AML-193 (cell line): Measurements from ENCODE around the gene PHC1.

Experiments used
- DNase-seq, 2 experiments: peaks; one replicate each; lab custom pipeline; 2025; lab: John Stamatoyannopoulos, UW

The PHC1 gene

DNA sequence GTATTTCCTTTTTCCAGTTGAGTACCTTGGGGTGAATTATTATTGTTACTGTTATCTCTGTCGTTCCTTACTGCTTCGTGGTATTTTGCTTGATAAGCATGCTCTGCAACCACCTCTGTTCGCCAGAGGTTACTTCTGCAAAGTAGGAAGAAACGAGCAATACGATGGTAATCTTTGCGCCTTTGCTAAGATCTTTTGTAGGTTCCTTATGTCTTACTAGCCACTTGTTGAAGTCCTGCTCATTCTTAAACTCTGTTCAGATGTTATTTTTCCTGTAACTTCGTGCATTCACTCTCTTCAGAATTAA lies 35.9 kb downstream of the PHC1 start:
- DNase-seq: no peak

DNA sequence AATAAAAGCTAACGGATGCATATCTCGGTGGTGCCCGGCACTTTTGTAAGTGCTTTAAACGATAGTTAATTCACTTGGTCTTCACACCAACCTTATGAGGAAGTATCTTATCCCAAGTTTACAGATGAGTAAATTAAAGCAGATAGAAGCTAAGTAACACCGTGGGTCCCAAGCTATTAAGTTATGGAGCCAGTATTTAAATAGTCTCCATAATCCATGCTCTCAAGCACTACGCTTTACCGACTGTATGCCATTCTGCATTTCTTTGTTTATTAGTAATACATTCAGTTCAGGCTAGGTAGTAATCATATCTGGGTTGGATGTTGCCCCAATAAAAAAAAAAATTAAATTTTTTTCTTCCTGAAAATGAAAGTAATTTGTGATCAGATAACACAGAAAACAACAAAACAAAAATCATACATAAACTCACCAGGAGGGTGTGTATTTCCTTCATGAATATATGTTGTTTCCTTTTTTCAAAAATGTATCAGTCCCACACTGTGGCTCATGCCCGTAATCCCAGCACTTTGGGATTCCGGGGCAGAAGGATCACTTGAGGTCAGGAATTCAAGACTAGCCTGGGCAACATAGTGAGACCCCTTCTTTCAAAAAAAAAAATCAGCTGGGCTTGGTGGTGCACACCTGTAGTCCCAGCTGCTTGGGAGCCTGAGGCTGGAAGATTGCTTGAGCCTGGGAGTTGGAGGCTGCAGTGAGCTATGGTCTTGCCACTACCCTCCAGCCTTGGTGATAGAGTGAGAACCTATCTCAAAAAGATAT lies 36.6 kb downstream of the PHC1 start:
- peak; percentile 31 to 34 for DNase-seq

DNA sequence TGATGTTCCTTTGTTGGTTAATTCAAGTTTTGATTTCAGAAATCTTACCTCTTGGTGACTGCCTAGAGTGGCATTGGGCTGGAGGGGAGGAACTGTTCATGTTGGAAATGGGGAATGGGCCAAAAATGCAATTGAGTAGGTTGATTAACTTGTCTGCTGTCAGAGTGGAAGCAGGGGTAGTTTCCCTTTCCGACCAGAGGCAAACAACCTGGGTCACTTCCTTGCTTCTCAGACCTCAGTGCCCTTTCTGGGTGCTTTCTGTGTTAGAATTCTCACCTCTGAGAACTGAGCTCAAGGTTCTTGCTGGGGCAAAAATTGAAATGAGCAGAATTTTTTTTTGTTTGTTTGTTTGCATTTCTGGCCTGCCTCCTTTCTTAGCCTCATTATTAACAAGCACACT lies 37.4 kb downstream of the PHC1 start:
- DNase-seq: peak; percentile 12 to 19

DNA sequence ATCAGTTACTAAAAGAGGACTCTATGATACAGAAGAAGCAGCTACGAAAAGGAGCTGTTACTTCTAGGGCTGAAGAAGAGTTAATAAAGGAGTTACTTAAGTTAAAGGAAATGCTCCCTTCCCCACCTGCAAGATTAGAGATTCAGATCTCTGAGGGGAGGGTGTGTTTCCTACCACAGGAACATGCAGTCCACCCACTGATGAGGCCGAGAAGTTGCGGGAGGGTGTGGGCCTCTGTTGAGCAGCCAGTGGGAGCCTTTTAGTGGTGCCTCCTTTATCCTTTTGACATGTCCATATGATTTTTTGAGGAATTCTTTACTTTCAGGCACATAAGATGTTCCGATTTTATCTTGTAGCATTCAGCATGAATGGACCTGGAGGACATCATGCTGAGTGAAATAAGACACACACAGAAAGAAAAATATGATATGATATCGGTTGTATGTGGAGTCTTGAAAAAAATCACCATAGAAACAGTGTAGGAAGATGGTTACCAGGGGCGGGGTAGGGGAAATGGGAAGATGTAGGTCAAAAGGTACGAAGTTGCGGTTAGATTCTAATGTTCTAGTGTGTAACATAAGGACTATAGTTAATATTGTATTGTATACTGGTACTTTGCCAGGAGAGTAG lies 39.6 kb downstream of the PHC1 start:
- DNase-seq: no peak

DNA sequence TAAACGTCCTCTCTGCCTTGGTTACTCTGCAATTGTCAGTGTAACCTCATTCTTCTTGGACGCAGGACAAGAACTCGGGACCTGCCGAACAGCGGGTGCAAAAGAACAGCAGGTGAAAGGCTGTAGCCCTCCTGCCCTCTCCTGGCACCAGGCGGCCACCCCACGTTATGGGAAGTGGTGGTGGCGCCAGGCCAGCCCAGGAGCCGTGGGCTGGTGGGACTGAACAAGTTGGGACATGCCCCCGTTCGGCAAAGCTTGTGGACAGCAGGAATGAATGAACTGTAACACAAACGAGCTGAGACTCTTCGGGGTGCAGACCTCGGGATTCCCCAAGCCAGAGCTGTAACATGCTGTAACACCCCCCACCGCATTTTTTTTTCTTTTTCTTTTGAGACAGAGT lies 41.8 kb downstream of the PHC1 start:
- DNase-seq: no peak

DNA sequence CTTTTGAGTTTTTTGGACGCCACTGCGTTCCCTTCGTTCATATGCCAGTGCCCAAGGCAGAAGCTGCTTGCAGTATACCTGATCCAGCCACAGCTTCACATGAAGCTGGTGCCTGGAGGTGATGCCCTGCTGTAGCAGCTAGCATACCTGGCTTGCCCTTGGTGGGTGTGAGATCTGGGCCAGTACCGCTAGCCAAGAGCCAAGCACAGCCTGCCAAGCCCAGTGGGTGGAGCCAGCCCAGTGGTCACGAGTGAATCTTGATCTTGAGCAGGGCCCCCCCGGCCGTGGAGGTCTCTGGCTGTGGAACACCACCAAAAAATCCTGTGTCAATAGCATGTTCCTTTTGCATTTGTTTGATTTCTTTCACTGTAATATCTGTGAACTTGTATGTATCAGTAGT lies 42.5 kb downstream of the PHC1 start:
- DNase-seq: no peak

DNA sequence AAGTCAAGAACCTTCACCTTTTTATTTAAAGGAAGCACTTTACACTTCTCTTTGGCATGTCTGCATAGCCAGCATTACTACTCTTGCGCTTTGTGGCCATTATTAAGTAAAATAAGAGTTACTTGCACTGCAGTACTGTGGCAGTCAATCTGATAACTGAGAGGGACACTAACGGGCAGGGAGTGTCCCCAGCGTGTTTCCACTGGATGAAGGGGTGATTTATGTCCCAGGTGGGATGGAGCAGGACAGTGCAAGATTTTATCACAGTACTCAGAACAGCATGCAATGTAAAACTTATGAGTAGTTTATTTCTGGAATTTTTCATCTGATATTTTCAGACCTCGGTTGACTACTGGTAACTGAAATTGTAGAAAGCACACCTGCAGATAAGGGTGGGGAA lies 43.3 kb downstream of the PHC1 start:
- no peak for DNase-seq

DNA sequence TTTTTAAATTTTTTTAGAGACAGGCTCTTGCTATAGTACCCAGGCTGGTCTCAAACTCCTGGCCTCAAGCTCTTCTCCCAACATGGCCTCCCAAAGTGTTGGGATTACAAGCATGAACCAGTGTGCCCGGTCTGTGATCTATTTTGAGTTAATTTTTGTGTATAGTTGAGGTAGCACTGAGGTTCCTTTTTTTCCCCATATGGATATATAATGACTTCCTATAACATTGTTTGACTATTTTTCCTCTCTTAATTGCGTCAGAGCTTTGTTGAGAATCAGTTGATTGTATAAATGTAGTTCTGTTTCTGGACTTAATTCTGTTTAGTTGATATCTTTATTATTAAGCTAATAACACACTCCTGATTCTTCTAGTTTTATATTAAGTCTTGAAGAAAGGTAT lies 43.8 kb downstream of the PHC1 start:
- peak; percentile 48 to 51 for DNase-seq

DNA sequence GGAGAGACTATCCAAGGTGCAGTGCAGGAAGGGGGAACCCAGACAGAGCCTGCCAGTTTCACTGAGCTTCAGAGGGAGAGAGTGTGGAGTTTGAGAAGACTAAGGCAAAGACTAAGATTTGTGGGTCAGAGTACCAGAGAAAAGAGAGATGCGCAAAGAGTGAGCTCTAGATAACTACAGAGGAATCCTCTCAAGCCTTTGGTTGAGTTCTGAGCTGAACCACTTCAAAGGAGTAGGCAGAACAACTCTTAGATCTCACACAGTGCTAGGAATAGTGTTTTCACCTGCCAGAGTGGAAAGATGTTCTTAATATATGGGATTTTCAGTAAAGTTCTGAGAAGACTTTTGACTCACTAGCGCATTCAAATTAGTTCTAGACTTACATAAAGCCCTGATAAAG lies 45.9 kb downstream of the PHC1 start:
- DNase-seq: no peak

DNA sequence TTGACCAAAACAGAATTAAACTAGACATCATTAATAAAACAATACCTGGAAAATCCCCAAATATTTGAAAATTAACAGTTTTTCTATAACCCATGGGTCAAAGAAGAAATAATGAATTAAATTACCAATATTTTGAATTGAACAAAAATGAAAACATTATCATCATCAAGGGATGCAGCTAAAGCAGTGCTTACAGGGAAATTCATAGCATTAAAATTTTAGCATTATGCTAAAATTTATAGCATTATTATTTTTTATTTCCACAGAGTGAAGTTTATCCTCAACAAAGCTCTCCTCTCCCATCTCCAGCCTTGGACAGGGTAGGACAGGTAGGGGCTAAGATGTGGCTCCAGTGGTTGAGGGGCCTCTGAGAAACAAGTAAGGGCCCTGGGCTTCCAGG lies 54.5 kb downstream of the PHC1 start:
- DNase-seq: no peak

DNA sequence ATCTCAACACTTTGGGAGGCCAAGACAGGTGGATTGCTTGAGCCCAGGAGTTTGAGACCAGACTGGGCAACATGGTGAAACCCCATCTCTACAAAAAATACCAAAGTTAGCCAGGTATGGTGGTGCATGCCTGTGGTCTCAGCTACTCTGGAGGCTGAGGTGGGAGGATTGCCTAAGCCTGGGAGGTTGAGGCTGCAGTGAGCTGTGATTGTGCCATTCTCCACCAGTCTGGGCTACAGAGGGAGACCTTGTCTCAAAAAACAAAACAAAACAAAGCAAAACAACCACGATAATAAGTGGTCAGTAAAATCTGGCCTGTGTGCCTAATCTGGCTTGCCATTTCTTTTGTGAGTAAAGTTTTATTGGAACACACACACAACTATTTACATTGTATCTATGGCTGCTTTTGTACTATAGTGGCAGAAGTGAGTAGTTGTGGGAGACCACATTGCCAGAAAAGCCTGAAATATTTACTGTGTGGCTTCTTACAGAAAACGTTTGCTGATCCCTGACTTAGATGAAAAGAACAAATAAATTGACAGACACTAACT lies 55.6 kb downstream of the PHC1 start:
- DNase-seq: no peak

DNA sequence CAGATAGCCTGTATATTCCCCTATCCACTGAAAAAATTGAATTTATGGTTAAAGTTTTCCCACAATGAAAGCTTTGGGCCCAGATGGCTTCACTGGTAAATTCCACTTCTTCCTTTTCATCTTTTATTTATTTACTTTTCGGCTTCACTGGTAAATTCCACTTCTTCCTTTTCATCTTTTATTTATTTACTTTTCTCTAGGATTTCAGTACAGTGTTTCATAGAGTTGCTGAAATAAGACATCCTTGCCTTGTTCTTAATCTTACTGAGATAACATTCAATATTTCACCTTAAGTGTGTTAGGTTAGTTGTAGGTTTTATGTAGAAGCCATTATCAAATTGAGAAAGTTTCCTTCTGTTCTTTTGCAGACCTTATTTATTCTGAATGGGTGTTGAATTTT lies 56.1 kb downstream of the PHC1 start:
- no peak for DNase-seq

DNA sequence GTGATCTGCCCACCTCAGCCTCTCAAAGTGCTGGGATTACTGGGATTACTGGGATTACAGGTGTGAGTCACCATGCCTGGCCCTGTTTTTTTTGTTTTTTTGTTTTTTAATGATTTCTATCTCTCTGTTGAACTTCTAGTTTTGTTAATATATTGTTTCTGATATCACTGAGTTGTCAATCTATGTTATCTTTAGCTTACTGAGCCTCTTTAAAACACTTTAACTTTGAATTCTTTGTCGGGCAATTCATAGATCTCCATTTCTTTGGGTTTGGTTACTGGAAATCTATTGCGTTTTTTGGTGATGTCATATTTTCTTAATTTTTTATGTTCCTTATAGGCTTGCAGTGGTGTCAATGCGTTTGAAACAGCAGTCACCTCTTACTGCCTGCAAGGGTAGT lies 65.8 kb downstream of the PHC1 start:
- DNase-seq: no peak

DNA sequence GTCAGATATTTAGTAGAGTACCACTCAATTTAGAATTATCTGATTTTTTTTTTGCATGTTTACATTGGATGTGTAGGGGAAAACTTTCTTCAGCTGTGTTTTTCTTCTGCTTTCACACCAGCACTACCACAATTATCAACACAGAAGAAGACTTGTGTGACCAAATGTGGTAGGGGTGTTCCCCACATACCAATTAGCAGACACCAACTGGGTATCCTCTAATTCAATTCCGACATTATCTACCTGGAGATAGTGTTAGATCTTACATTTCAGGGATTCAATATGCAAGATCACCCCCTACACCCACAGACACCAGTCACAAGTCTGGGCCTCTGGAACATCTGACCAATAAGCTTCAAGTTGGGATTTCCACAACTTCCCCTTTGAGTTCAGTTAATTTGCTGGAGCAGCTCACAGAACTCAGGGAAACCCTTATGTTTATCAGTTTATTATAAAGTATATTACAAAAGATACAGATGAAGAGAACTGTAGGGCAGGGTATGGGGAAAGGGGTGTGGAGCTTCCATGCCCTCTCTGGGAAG lies 71.0 kb downstream of the PHC1 start:
- DNase-seq: no peak

DNA sequence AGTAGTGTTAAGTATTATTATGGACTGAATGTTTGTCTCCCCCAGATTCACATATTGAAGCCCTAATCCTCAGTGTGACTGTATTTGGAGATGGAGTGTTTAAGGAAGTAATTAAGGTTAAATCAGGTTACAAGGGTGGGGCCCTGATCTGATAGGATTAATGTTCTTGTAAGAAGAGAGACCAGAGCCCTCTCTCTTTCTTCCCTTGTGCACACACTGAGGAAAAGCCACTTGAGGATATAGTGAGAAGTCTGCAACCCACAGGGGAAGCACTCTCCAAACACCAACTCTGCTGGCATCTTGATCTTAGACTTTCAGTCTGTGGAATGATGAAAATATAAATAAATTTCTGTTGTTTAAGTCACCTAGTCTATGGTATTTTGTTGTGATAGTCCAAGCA lies 72.9 kb downstream of the PHC1 start:
- no peak for DNase-seq

DNA sequence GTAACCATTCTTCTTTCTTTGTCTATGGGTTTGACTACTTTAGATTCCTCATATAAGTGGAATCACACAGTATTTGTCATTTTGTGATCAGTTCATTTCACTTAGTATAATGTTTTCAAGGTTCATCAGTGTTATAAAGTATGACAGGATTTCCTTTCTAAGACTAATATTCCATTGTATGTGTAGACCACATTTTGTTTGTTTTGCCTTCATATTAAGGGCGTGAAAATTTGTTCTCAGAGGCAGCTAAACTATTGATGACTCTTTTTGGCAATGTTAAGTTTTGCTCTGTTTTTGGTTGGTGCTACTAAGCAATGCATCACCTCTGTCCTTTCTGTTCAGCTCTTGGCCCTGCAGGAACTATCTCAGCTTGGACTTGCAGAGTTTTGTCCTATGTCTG lies 73.4 kb downstream of the PHC1 start:
- DNase-seq: no peak

DNA sequence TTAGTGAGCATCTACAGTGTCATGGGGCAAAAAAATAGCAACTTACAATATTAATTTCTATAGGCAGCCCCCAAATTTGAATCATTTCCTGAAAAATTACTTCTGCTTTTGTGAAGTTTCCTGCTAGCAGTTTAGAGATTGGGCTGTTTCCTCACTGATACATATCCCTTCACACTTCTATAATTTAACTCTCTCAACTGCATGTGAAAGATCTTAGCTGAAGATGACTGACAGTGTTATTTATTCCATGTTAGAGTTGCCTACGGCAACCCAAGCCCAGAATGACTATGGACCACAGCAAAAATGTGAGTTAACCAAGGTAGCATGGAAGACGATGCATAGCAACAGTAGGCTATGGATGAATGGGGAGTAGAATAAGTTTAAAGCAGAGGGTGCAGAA lies 75.1 kb downstream of the PHC1 start, which contains the start of gene KLRG1:
Gene KLRG1, plus strand, starts transcription at position 134 of the 400 bp plus-strand sequence. Its CDS starts 90 bp downstream, at position 224.
- peak; percentile 64 to 72 for DNase-seq
